ENCODE data around the gene IQCH.
"Not testable (repeated sequence)": the region's sequence is repeated elsewhere in the genome, so short reads cannot be mapped to it uniquely, and the experiment has no call there.

The IQCH gene

GRCh38 chr15:67256051-67256450 is 1.5 kb downstream of the IQCH start:
- Mint-ChIP-seq H3K27ac (no peak overlapping the region), H3K4me3 (no peak overlapping the region), H3K4me1 (ENCODE audit: low read depth) (peaks cover 18% of the 10 kb centered on the region), H3K36me3 (ENCODE audit: low read depth) (peaks cover 14% of the 10 kb centered on the region), H3K27me3 (peaks cover 10% of the 10 kb centered on the region), H3K9me3 (no peaks in the 10 kb centered on the region)
- intact Hi-C loops (cut with micrococcal nuclease), result loop anchor here (10.0 kb wide), 1 partner anchor 259 kb away; no protein-coding TSS in a partner anchor

- Mint-ChIP-seq H3K27me3 (peaks cover 10% of the 10 kb centered on the region), H3K36me3 (ENCODE audit: low read depth) (peaks cover 14% of the 10 kb centered on the region)
- not testable (repeated sequence) for H3K27ac Mint-ChIP-seq; H3K9me3 Mint-ChIP-seq; H3K4me3 Mint-ChIP-seq; H3K4me1 Mint-ChIP-seq (ENCODE audit: low read depth)
- intact Hi-C loops (cut with micrococcal nuclease), result loop anchor here (10.0 kb wide), 1 partner anchor 256 kb away; no protein-coding TSS in a partner anchor
Measured at GRCh38 chr15:67258412-67258811, 3.8 kb downstream of the IQCH start.

- Mint-ChIP-seq H3K4me1 (ENCODE audit: low read depth) (no peaks in the 10 kb centered on the region), H3K4me3 (no peak overlapping the region), H3K27ac (no peak overlapping the region), H3K9me3 (no peaks in the 10 kb centered on the region), H3K27me3 (peaks cover 10% of the 10 kb centered on the region), H3K36me3 (ENCODE audit: low read depth) (peaks cover 8% of the 10 kb centered on the region)
- intact Hi-C loops (cut with micrococcal nuclease), result loop anchor here (10.0 kb wide), 1 partner anchor 255 kb away; no protein-coding TSS in a partner anchor
Measured at GRCh38 chr15:67259379-67259778, 4.8 kb downstream of the IQCH start.

- Mint-ChIP-seq H3K27ac (no peak overlapping the region), H3K9me3 (no peaks in the 10 kb centered on the region), H3K36me3 (ENCODE audit: low read depth) (peaks cover 4% of the 10 kb centered on the region), H3K27me3 (peaks cover 10% of the 10 kb centered on the region), H3K4me1 (ENCODE audit: low read depth) (no peaks in the 10 kb centered on the region), H3K4me3 (no peak overlapping the region)
- intact Hi-C loops (cut with micrococcal nuclease), result loop anchor here (10.0 kb wide), 1 partner anchor 255 kb away; no protein-coding TSS in a partner anchor
Measured at GRCh38 chr15:67259806-67260205, 5.2 kb downstream of the IQCH start.

GRCh38 chr15:67266870-67267269 is 12.3 kb downstream of the IQCH start:
- H3K27me3 Mint-ChIP-seq, result peaks cover 2% of the 10 kb centered on the region
- no peaks in the 10 kb centered on the region for H3K36me3 Mint-ChIP-seq (ENCODE audit: low read depth)
- intact Hi-C loops (cut with micrococcal nuclease), result no loop called here
- H3K27ac Mint-ChIP-seq, result no peak overlapping the region
- no peaks in the 10 kb centered on the region for H3K4me1 Mint-ChIP-seq (ENCODE audit: low read depth)
- H3K4me3 Mint-ChIP-seq, result no peak overlapping the region
- no peaks in the 10 kb centered on the region for H3K9me3 Mint-ChIP-seq

GRCh38 chr15:67267440-67267839 is 12.9 kb downstream of the IQCH start:
- no peaks in the 10 kb centered on the region for H3K9me3 Mint-ChIP-seq
- no peak overlapping the region for H3K27ac Mint-ChIP-seq
- H3K4me1 Mint-ChIP-seq (ENCODE audit: low read depth), result no peaks in the 10 kb centered on the region
- H3K36me3 Mint-ChIP-seq (ENCODE audit: low read depth), result no peaks in the 10 kb centered on the region
- intact Hi-C loops (cut with micrococcal nuclease), result no loop called here
- H3K27me3 Mint-ChIP-seq, result peaks cover 2% of the 10 kb centered on the region
- H3K4me3 Mint-ChIP-seq, result no peak overlapping the region

GRCh38 chr15:67267951-67268941 is 13.7 kb downstream of the IQCH start:
- intact Hi-C loops (cut with micrococcal nuclease), result no loop called here
- Mint-ChIP-seq H3K27me3 (peaks cover 2% of the 10 kb centered on the region), H3K9me3 (no peaks in the 10 kb centered on the region)

GRCh38 chr15:67274236-67274635 is 19.6 kb downstream of the IQCH start:
- Mint-ChIP-seq H3K27me3 (peaks cover 2% of the 10 kb centered on the region), H3K9me3 (peaks cover 10% of the 10 kb centered on the region), H3K4me3 (no peak overlapping the region), H3K4me1 (ENCODE audit: low read depth) (peaks cover 5% of the 10 kb centered on the region), H3K36me3 (ENCODE audit: low read depth) (no peaks in the 10 kb centered on the region), H3K27ac (no peak overlapping the region)
- intact Hi-C loops (cut with micrococcal nuclease), result no loop called here

More at GRCh38 chr15:67267951-67268941, 13.7 kb downstream of the IQCH start:
- Mint-ChIP-seq H3K4me1 (ENCODE audit: low read depth) (no peaks in the 10 kb centered on the region), H3K27ac (no peak overlapping the region), H3K4me3 (no peak overlapping the region), H3K36me3 (ENCODE audit: low read depth) (no peaks in the 10 kb centered on the region)

GRCh38 chr15:67276666-67277065 is 22.1 kb downstream of the IQCH start:
- no peak overlapping the region for H3K27ac Mint-ChIP-seq
- H3K36me3 Mint-ChIP-seq (ENCODE audit: low read depth), result no peaks in the 10 kb centered on the region
- H3K4me1 Mint-ChIP-seq (ENCODE audit: low read depth), result peaks cover 5% of the 10 kb centered on the region
- no peak overlapping the region for H3K4me3 Mint-ChIP-seq
- H3K27me3 Mint-ChIP-seq, result no peaks in the 10 kb centered on the region
- peaks cover 10% of the 10 kb centered on the region for H3K9me3 Mint-ChIP-seq
- intact Hi-C loops (cut with micrococcal nuclease), result no loop called here

- no peaks in the 10 kb centered on the region for H3K27me3 Mint-ChIP-seq
- intact Hi-C loops (cut with micrococcal nuclease), result no loop called here
- H3K27ac Mint-ChIP-seq, result no peak overlapping the region
- H3K36me3 Mint-ChIP-seq (ENCODE audit: low read depth), result no peaks in the 10 kb centered on the region
- H3K9me3 Mint-ChIP-seq, result no peaks in the 10 kb centered on the region
- H3K4me3 Mint-ChIP-seq, result no peak overlapping the region
- H3K4me1 Mint-ChIP-seq (ENCODE audit: low read depth), result no peaks in the 10 kb centered on the region
Measured at GRCh38 chr15:67280217-67280616, 25.6 kb downstream of the IQCH start.

- peaks cover 7% of the 10 kb centered on the region for H3K9me3 Mint-ChIP-seq
- H3K27ac Mint-ChIP-seq, result no peak overlapping the region
- no peaks in the 10 kb centered on the region for H3K36me3 Mint-ChIP-seq (ENCODE audit: low read depth)
- intact Hi-C loops (cut with micrococcal nuclease), result no loop called here
- no peaks in the 10 kb centered on the region for H3K4me1 Mint-ChIP-seq (ENCODE audit: low read depth)
- no peaks in the 10 kb centered on the region for H3K27me3 Mint-ChIP-seq
- H3K4me3 Mint-ChIP-seq, result no peak overlapping the region
Measured at GRCh38 chr15:67281714-67282113, 27.1 kb downstream of the IQCH start.

- H3K27me3 Mint-ChIP-seq; intact Hi-C loops (cut with micrococcal nuclease); H3K4me3 Mint-ChIP-seq; H3K27ac Mint-ChIP-seq; H3K9me3 Mint-ChIP-seq; H3K4me1 Mint-ChIP-seq (ENCODE audit: low read depth); H3K36me3 Mint-ChIP-seq (ENCODE audit: low read depth): not testable (repeated sequence)
Measured at GRCh38 chr15:67285625-67286024, 31.0 kb downstream of the IQCH start.

GRCh38 chr15:67286400-67286799 is 31.8 kb downstream of the IQCH start:
- H3K27me3 Mint-ChIP-seq; H3K36me3 Mint-ChIP-seq (ENCODE audit: low read depth); H3K4me3 Mint-ChIP-seq; H3K4me1 Mint-ChIP-seq (ENCODE audit: low read depth); H3K9me3 Mint-ChIP-seq; intact Hi-C loops (cut with micrococcal nuclease); H3K27ac Mint-ChIP-seq: not testable (repeated sequence)

GRCh38 chr15:67290319-67290718 is 35.7 kb downstream of the IQCH start:
- no peak overlapping the region for H3K27ac Mint-ChIP-seq
- intact Hi-C loops (cut with micrococcal nuclease), result loop anchor here (10.0 kb wide), 1 partner anchor 144 kb away; no protein-coding TSS in a partner anchor
- H3K4me3 Mint-ChIP-seq, result no peak overlapping the region
- peaks cover 7% of the 10 kb centered on the region for H3K9me3 Mint-ChIP-seq
- H3K36me3 Mint-ChIP-seq (ENCODE audit: low read depth), result no peaks in the 10 kb centered on the region
- H3K4me1 Mint-ChIP-seq (ENCODE audit: low read depth), result no peaks in the 10 kb centered on the region
- H3K27me3 Mint-ChIP-seq, result no peaks in the 10 kb centered on the region

Data from dendritic cell treated with granulocyte-macrophage colony-stimulating factor and Interleukin-4, amounts not matched to agents 40 ng/mL and 50 ng/mL, for 4 days (primary cell).